Cerebellar cortex (tissue), 1 donor: ENCODE data around the gene NR1D2.

Experiments
- DNase-seq: peaks from one replicate; pipeline ENCODE4 v3.0.0-alpha.2; 2015; ENCODE audit warnings: low spot score

The NR1D2 gene

DNA sequence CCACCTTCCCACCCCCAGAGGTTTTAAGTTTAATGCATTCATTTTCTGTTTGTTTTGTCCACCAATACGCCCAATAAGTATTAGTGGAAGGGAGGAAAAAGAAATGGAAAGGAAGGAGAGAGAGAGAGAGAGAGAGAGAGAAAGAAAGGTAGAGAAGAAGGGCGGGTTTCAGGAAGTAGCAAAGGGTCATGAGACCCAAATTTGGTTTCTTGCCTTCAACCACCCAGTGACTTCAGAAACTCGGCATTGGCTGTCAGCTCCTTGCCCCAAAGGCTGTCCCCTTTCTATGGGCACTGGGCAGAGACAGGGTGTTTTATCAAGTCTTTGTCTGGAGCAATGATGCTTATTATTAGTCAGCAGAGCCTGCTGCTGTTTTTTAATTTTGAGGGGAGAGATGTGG is 13.5 kb upstream of the NR1D2 start:
- DNase-seq = no peak

- no peak for DNase-seq
Measured at GRCh38 chr3:23932571-23932970, 12.5 kb upstream of the NR1D2 start.

- no peak for DNase-seq
Measured at GRCh38 chr3:23934253-23934652, 10.8 kb upstream of the NR1D2 start.

DNA sequence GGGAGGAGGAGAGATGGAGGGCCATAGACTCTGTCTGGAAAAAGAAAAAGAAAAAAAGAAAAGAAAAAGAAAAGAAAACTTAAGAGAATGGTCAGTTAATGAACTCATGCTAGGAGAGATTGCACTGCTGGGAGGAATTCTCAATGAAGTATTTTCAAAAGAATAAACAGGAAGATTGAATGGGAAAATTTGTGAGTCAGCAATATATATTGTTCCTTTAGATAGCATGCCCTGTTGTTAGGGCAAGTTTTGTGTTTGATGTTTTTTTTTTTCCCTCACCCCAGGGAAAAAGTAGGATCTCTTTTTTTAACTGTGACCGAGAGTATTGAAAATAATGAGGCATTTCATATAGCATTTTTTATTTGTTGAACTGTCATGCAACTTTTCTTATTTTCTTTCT is 7.8 kb upstream of the NR1D2 start:
- no peak for DNase-seq

DNA sequence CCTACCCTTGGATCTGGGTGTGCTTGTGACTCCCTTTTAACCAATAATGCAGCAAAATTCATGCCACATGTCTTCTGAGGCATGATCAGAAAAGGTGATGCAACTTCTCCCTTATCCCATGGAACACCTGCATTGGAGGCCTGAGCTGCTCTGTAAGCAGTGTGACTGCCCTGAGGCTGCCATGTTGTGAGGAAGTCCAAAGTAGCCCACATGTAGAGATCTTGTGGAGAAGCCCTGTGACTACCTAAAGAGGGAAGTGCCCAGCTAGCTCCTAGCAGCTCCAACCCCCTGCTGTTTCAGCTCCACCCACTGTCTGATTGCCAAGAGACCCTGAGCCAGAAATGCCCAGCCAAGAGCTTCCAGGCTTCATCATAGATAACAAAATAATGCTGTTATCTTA is 6.4 kb upstream of the NR1D2 start:
- DNase-seq = no peak

DNA sequence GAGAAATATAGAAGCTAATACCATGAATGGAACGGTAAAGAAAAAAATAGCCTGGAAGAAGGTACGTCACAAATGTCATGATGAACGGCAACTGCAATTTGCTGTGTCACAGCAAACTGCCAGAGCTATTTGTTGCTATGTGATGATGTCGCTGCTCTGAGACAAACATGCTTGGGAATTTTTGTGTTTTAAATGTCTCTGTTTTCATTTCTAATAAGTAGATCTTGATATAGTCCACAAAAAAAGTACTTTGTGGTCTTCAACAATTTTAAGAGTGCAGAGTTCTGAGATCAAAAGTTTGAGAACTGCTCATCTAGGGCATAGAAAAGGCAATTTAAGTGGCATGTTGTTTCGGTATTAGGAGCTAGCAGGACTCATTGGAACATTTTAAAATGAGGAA is 4.3 kb upstream of the NR1D2 start:
- DNase-seq = no peak

- no peak for DNase-seq
Measured at GRCh38 chr3:23941440-23941839, 3.6 kb upstream of the NR1D2 start.

DNA sequence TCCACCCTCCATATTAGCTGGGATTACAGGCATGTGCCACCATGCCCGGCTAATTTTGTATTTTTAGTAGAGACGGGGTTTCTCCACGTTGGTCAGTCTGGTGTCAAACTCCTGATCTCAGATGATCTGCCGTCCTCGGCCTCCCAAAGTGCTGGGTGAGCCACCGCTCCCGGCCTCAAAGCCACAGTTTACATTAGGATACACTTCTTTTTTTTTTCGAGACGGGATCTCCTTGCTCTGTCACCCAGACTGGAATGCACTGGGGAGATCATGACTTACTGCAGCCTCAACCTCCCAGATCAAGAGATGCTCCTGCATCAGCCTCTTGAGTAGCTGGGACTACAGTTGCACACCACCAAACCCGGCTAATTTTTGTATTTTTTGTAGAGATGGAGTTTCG is 2.5 kb upstream of the NR1D2 start:
- no peak for DNase-seq

DNA sequence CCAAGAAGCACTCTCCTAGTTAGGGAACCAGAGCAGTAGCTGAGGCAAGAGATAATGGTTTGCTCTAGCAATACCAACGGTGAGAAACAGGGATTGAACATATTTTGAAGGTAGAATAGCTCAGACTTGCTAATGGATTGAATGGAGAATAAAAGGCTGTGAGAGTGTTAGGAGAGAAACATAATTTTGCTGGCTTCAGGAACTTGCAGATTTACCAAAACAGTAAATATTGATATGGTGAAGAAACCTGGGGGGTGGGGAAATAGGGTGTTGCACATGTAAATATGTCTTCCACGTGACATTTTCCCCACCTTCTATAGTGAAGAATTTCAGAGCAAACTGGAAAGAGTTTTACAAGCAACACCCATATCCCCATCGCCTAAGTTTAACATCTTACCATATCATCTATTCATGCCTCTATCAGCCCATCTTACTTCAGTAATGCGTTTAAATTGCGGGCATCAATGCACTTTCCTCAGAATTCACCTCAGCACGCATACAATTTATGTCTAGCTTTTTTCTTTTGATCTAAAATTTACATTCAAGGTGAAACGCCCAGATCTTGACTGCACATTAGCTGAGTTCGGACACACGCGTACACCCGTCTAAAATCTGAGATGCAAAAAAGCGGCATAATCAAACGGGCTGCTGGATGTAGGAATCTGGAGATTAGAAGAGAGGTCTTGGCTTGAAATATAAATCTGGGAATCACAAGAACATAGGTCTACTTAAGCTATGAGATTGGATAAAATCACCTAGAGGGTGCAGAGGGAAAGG is 891 bp upstream of the NR1D2 start:
- DNase-seq = peak; percentile 51

- DNase-seq = no peak
Measured at GRCh38 chr3:23945663-23945912, 502 bp downstream of the NR1D2 start.

- peak; percentile 94 for DNase-seq
Measured at GRCh38 chr3:23945913-23946687, 1.0 kb downstream of the NR1D2 start.

DNA sequence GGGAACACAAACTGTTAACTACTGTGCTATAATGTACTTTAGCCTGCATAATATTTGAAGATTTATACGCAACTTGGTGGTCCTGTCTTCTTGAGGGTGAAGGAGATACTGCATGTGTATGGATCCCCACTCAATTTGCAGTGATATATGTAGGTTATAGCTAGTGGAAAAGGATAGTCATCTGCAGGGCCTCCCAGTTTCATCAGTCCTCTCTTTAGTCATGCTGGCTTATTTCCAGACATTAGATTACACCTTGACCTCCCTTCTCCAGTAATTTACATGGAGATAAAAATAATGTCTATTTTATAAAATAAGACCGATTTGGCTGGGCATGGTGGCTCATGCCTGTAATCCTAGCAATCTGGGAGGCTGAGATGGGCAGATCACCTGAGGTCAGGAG is 3.7 kb downstream of the NR1D2 start:
- DNase-seq = no peak

GRCh38 chr3:23949784-23950183 is 4.7 kb downstream of the NR1D2 start:
- DNase-seq = peak; percentile 55

- DNase-seq = no peak
Measured at GRCh38 chr3:23950293-23950692, 5.2 kb downstream of the NR1D2 start.

GRCh38 chr3:23952646-23953045 is 7.6 kb downstream of the NR1D2 start:
- no peak for DNase-seq

- no peak for DNase-seq
Measured at GRCh38 chr3:23953523-23953922, 8.4 kb downstream of the NR1D2 start.

DNA sequence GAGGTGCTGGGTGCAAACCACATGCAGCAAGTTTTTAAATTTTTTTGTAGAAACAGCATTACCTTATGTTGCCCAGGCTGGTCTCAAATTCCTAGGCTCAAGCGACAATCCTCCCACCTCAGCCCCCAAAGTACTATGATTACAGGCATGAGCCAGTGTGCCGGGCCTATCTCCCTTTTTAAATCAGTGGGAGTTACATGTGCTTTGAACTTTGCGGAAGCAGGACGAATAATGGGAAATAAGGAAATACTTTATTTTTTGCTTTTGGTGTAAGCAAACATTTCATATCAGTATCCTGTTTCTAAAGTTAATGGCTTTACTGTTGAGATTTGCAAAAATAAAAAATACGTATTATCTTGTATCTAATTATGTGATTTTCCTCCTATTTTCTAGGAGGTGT is 9.1 kb downstream of the NR1D2 start:
- no peak for DNase-seq

GRCh38 chr3:23956701-23957100 is 11.6 kb downstream of the NR1D2 start:
- DNase-seq = no peak

GRCh38 chr3:23959135-23959900 is 14.2 kb downstream of the NR1D2 start:
- no peak for DNase-seq

GRCh38 chr3:23960649-23961048 is 15.6 kb downstream of the NR1D2 start:
- DNase-seq = no peak

GRCh38 chr3:23961066-23961465 is 16.0 kb downstream of the NR1D2 start:
- no peak for DNase-seq

GRCh38 chr3:23961913-23962312 is 16.8 kb downstream of the NR1D2 start:
- no peak for DNase-seq
